Cortex of kidney (tissue), 1 donor: ENCODE data around the gene ABR.
"Not testable (repeated sequence)": the region's sequence is repeated elsewhere in the genome, so short reads cannot be mapped to it uniquely, and the experiment has no call there.

Experiments used
- DNase-seq: peaks from one replicate; lab custom pipeline; 2025; lab: John Stamatoyannopoulos, UW

ABR gene

GRCh38 chr17:1047879-1048470 lies 131.8 kb downstream of the ABR start:
- no peak for DNase-seq

GRCh38 chr17:1047177-1047878 lies 132.5 kb downstream of the ABR start:
- no peak for DNase-seq

GRCh38 chr17:1045456-1045855 lies 134.3 kb downstream of the ABR start:
- no peak for DNase-seq

- DNase-seq = not testable (repeated sequence)
These were observed 135.3 kb downstream of the ABR start for GRCh38 chr17:1044387-1045009.

- DNase-seq = no peak
These were observed 136.1 kb downstream of the ABR start for GRCh38 chr17:1043601-1044251.

GRCh38 chr17:1042486-1042885 lies 137.3 kb downstream of the ABR start:
- DNase-seq = no peak

GRCh38 chr17:1041746-1042145 lies 138.0 kb downstream of the ABR start:
- DNase-seq = no peak

GRCh38 chr17:1040216-1040600 lies 139.6 kb downstream of the ABR start:
- DNase-seq = no peak

GRCh38 chr17:1039511-1040215 lies 140.1 kb downstream of the ABR start:
- no peak for DNase-seq

- no peak for DNase-seq
These were observed 140.7 kb downstream of the ABR start for GRCh38 chr17:1039123-1039507.

GRCh38 chr17:1038459-1039122 lies 141.2 kb downstream of the ABR start:
- no peak for DNase-seq

GRCh38 chr17:1037238-1037879 lies 142.4 kb downstream of the ABR start:
- DNase-seq = no peak

- DNase-seq = no peak
These were observed 142.9 kb downstream of the ABR start for GRCh38 chr17:1036845-1037237.

GRCh38 chr17:1036171-1036844 lies 143.5 kb downstream of the ABR start:
- no peak for DNase-seq

GRCh38 chr17:1035546-1036170 lies 144.1 kb downstream of the ABR start:
- no peak for DNase-seq

GRCh38 chr17:1034652-1035210 lies 145.1 kb downstream of the ABR start:
- no peak for DNase-seq

GRCh38 chr17:1033503-1033902 lies 146.3 kb downstream of the ABR start:
- DNase-seq = no peak

- DNase-seq = no peak
These were observed 147.4 kb downstream of the ABR start for GRCh38 chr17:1032391-1032790.

GRCh38 chr17:1031711-1032110 lies 148.1 kb downstream of the ABR start:
- no peak for DNase-seq
